KMS-11 (cell line): Measurements from ENCODE around the gene PTPRQ.

Experiments
- H2AFZ ChIP-seq: fragments of 200-600 bp; sonication (generic); 2 replicates; pipeline ENCODE4 v1.6.1; 2016; ENCODE audit warnings: antibody characterized with exemption, mixed run types, low read depth
- H3K27ac ChIP-seq: fragments of 200-600 bp; sonication (generic); 2 replicates; pipeline ENCODE4 v1.6.1; 2016; ENCODE audit warnings: mild to moderate bottlenecking, mixed run types
- H3K27me3 ChIP-seq: fragments of 200-600 bp; sonication (generic); 2 replicates; pipeline ENCODE4 v1.6.1; 2017; ENCODE audit warnings: mild to moderate bottlenecking, low read depth, mixed run types, moderate library complexity; ENCODE audit not compliant: insufficient read depth
- H3K36me3 ChIP-seq: fragments of 200-600 bp; sonication (generic); 2 replicates; pipeline ENCODE4 v1.6.1; 2017; ENCODE audit warnings: mild to moderate bottlenecking, mixed run types; ENCODE audit not compliant: insufficient read depth
- H3K4me1 ChIP-seq: fragments of 200-600 bp; sonication (generic); 2 replicates; pipeline ENCODE4 v1.6.1; 2016; ENCODE audit warnings: mild to moderate bottlenecking, low read depth, mixed run types; ENCODE audit not compliant: poor library complexity, severe bottlenecking
- H3K4me2 ChIP-seq: fragments of 200-600 bp; sonication (generic); 2 replicates; pipeline ENCODE4 v1.7.0; 2016; ENCODE audit warnings: mild to moderate bottlenecking, mixed run types
- H3K4me3 ChIP-seq: fragments of 200-600 bp; sonication (generic); IDR thresholded peaks from 2 replicates; pipeline ENCODE4 v1.6.1; 2017; ENCODE audit warnings: low read depth, low read length, mixed read lengths; ENCODE audit not compliant: insufficient read depth
- H3K79me2 ChIP-seq: fragments of 200-600 bp; sonication (generic); 2 replicates; pipeline ENCODE4 v1.6.1; 2016; ENCODE audit warnings: low read depth, mixed run types; ENCODE audit not compliant: insufficient read depth
- H3K9ac ChIP-seq: fragments of 200-600 bp; sonication (generic); 2 replicates; pipeline ENCODE4 v1.6.1; 2016; ENCODE audit warnings: mild to moderate bottlenecking, mixed run types
- H4K20me1 ChIP-seq: fragments of 200-600 bp; sonication (generic); 2 replicates; pipeline ENCODE4 v1.6.1; 2016; ENCODE audit warnings: mild to moderate bottlenecking, mixed run types; ENCODE audit not compliant: insufficient read depth
- CTCF ChIP-seq: fragments of 200-600 bp; sonication (generic); conservative IDR thresholded peaks from 2 replicates; pipeline ENCODE4 v1.6.1; 2017; ENCODE audit warnings: low read depth, mild to moderate bottlenecking, antibody characterized with exemption, low read length, moderate library complexity, mixed read lengths

The PTPRQ gene

GRCh38 chr12:80567401-80567800, 123.4 kb downstream of the PTPRQ start:
- Histone ChIP-seq H2AFZ (no peak overlapping the region), H3K9ac (no peak overlapping the region), H3K4me3 (no peak overlapping the region), H3K79me2 (no peaks in the 10 kb centered on the region), H3K4me2 (no peak overlapping the region), H3K27ac (no peak overlapping the region), H4K20me1 (no peaks in the 10 kb centered on the region), H3K27me3 (no peaks in the 10 kb centered on the region), H3K36me3 (no peaks in the 10 kb centered on the region), H3K4me1 (no peaks in the 10 kb centered on the region)
- TF ChIP-seq CTCF, result no peak

GRCh38 chr12:80576641-80577418, 132.8 kb downstream of the PTPRQ start:
- no peak for TF ChIP-seq CTCF
- Histone ChIP-seq H3K9ac (no peak overlapping the region), H3K79me2 (no peaks in the 10 kb centered on the region), H3K27ac (no peak overlapping the region), H3K4me3 (no peak overlapping the region), H3K27me3 (no peaks in the 10 kb centered on the region), H3K36me3 (no peaks in the 10 kb centered on the region), H3K4me1 (peaks cover under 1% of the 10 kb centered on the region), H3K4me2 (no peak overlapping the region), H2AFZ (no peak overlapping the region), H4K20me1 (no peaks in the 10 kb centered on the region)

GRCh38 chr12:80580254-80580653, 136.2 kb downstream of the PTPRQ start:
- Histone ChIP-seq H3K27ac (no peak overlapping the region), H2AFZ (no peak overlapping the region), H3K4me3 (no peak overlapping the region), H3K9ac (no peak overlapping the region), H3K36me3 (no peaks in the 10 kb centered on the region), H3K27me3 (no peaks in the 10 kb centered on the region), H4K20me1 (no peaks in the 10 kb centered on the region), H3K4me1 (peaks cover 9% of the 10 kb centered on the region), H3K79me2 (no peaks in the 10 kb centered on the region), H3K4me2 (no peak overlapping the region)
- TF ChIP-seq CTCF, result no peak

GRCh38 chr12:80581783-80582182, 137.7 kb downstream of the PTPRQ start:
- Histone ChIP-seq H3K36me3 (no peaks in the 10 kb centered on the region), H4K20me1 (no peaks in the 10 kb centered on the region), H3K4me2 (no peak overlapping the region), H3K9ac (no peak overlapping the region), H3K27ac (no peak overlapping the region), H3K27me3 (no peaks in the 10 kb centered on the region), H3K4me1 (peaks cover 9% of the 10 kb centered on the region), H3K4me3 (no peak overlapping the region), H2AFZ (0 out of 2 replicates have a peak overlapping the region, but pooled peaks have one; percentile 34), H3K79me2 (no peaks in the 10 kb centered on the region)
- no peak for TF ChIP-seq CTCF
